Measurements from ENCODE around the gene TNFAIP8.

The TNFAIP8 gene

DNA sequence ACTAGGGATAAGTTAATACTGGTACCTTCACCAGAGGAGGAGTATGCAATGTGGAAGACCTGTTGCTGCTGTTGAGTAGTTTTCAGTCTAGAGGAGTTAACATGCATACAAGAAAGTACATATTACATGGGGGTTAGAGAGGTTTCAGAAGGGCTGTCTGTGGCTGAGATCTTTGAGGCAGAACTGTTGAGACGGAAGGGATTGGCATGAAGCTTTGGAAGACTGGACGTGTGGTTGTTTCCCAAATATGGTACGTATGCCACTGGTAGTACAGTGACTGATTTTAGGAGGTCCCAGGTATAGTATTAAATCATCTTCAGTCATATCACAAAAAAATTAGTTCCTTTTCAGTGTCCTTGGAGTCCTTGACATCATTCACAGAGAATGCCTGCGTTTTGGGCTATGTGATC, 17.6 kb downstream of the TNFAIP8 start:
- DNase-seq: no peak

DNA sequence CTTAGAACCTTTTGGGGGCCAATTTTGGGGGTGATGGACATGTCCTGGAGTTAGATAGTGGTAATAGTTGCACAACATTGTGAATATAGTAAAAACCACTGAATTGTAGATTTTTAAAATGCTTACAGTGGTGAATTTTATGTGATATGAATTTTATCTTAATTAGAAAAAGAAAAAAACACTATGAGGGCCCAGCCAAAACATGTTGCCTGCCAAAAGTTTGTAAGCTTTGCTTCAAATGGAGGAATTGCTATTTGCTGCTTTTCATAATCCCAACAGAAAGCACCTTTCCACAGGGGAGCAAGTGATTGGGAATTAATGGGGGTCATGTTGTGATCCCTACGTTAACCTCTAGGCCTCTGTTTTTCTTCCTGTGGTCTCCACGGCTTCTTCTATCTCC, 19.1 kb downstream of the TNFAIP8 start:
- no peak for DNase-seq

DNA sequence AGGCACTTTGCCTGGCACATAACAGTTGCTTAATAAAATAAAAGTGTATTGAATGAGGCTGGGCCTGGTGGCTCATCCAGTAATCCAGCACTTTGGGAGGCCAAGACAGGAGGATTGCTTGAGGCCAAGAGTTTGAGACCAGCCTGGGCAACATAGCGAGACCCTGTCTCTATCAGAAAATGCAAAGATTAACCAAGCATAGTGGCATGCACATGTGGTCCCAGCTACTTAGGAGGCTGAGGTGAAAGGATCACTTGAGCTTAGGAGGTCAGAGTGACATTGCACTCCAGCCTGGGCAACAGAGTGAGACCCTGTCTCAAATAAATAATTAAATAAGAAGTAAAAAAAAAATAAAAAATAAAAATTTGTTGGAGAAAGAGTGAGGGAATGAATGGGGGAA, 21.2 kb downstream of the TNFAIP8 start:
- DNase-seq: no peak

DNA sequence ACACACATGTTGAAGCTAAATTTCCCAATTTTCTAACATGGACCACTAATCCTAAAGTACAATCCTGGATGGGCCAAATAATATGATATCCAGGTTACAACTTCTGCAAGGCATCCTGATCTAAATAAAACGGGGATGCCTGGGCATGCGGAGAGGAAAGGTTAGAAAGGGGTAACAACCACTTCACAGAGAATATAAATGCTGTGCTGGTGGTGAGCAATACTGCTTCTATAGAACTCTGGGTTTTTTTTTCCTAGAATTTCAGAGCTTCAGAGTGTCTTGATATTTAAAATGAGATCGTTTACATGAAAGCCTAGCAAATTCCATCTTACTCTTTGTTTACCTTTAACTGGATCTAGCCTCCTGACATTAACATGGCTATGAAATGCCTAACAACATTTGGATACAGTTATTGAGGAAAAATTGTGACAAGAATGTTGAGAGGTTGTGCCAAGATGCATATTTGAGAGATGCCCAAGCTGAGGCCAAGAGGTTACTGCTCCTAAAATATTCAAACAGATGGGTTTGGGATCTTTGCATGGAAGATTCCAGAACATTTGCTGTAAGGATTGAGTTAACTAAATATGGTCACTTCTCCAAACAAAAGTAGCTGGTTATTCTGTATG, 22.4 kb downstream of the TNFAIP8 start:
- DNase-seq: no peak

DNA sequence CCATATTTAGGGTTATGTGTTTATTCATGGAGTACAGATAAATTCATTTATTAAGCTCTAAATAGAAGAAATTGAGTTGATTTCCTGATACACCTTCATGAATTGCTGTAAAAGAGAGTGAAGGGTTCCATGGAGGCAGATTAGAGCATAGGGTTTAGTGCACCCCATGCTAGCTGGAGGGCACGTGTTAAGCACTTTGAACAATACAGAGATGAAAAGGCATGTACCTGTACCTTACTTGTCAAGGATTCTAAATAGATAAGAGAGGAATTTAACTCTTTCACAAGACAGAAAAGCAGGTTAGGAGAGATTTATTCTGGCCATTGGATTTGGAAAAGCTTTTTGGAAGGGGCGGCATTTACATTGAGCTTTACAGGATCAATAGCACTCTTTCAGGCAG, 23.3 kb downstream of the TNFAIP8 start:
- DNase-seq: no peak

DNA sequence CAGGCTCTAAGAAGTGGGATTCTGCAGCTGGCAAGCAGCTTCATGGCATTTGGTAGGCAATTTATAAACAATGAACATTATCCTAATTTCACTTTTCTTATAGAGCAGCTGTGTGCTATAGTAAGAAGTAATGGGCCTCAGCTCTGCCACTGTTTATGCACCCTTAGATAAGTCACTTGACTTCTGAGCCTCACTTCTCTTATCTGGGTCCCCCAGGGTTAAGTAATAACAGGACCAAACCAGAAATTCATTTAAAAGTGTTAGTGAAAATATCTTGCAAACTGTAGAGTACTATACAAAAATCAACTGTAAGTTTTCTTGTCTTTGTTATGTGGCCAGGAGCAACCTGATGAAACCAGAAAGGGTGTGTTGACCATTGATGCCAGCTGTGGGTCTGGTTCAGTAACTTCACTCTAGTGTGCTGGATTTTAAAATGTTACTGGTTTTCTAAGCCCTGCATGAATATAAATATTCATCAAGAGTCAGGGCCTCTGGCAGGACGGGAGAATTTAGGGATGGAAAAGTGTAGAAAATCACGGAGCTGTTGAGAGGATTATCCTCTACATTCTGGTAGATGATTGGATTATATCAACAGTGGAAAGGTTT, 24.2 kb downstream of the TNFAIP8 start:
- no peak for DNase-seq

DNA sequence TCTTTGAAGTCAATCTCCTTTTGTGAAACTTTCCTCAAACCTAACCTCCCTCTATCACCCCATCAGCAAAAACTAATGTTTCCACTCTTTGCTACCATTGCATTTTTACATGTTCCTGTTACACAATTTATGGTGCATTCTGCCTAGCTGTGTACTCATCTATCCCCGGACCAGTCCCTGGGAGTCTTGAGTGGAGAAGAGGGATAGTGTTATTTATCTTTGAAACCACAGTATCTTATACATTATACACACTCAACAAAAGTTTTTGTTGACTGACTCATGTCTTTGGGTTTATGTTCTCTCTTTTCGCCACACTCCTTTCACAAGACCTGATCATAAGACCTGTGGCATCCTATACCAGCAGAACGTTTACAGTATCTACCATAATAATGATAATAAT, 26.4 kb downstream of the TNFAIP8 start:
- DNase-seq: no peak

DNA sequence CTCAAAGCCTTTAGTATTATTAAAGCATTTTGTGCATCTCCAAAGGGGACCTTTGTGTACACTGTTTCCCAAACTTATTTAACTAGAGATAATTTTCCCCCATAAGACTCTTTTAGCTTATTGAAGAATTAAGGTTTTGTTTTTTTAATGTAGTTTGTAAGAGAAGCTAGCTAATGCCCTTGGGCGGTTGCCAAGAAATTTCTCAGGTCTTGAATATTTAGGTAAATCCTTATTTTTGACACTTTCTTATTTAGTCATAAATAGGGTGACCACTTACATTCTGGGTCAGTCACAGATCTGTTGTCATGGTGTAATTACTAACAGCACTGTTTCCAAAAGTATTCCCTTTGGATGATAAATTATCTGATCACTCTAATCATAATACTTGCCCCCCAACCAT, 27.2 kb downstream of the TNFAIP8 start:
- DNase-seq: no peak

DNA sequence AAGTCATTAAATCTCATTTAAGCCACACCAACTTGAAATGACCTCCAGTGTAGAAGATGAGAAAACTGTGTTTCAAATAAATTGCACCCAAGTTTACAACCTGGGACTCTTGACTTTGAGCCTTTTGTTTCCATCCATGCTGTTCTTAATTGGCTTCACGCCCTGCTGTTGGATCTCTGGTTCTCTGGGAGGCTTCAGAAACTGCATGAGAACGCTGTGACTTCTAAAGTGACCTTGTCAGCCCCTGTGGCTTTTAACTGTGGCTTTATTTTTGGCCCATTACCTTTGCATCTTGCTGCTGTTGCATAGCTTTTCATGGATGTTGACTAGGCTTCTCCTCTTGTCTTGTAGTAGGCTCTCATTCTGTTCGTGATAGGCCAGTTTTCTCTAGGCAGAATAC, 29.3 kb downstream of the TNFAIP8 start:
- no peak for DNase-seq

DNA sequence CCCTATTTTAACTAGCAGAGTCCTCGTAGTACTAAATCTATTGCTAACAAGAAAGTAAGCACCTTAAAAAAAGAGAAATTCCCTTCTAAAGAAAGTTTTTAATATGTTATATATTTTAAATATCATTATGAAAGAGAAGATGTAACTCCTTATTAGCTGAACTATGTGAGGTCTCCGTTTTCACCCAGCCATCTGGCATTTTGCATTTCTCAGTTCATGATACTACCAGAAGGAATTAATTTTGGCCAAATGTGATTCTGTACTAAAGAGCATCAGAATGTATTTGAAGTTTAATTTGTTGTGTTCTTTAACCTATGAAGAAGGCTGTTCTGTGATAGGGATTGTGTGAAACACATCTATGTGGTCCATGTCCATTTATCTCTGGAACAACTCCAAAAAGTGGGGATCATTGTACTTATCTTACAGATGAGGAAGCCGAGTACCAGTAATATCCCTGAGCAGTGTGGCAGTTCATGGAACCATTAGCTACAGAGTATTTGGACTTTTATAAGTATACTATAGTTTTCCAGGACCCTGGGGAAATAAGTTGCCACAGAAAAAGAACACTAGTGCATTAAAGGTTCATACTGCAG, 29.8 kb downstream of the TNFAIP8 start:
- no peak for DNase-seq

DNA sequence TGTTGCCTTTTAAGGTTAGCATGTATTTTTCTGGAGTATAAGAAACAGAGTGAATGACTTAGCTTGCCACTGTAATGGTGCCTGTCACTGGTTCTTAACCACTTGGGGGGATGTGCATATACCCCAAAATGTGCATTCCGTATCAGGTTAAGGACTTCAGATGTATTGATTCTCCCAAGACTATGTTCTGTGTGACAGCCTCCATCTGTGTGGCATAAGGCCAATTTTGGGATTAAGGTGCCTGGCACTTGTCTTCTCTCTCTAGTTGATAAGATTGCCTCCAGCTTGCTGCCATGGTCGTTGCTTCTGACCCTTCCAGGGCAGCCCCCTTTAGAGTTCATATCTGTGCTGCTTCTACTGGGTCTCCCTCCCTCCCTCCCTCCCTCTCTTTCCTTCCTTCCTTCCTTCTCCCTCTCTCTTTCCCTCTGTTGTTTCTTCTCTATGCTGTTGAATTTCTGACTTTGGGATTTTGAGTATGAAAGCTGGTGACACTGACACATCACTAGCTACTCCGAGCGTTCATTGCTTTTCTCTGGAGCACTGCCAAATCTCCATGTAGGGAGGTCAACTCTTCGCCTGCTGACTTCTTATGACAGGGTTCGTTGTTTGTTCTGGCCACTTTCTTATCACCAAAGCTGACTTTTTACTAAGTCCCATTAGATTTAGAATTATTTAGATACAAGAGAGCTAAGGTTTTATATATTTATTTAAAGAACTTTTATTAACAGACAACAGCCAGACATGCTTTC, 31.0 kb downstream of the TNFAIP8 start:
- no peak for DNase-seq

DNA sequence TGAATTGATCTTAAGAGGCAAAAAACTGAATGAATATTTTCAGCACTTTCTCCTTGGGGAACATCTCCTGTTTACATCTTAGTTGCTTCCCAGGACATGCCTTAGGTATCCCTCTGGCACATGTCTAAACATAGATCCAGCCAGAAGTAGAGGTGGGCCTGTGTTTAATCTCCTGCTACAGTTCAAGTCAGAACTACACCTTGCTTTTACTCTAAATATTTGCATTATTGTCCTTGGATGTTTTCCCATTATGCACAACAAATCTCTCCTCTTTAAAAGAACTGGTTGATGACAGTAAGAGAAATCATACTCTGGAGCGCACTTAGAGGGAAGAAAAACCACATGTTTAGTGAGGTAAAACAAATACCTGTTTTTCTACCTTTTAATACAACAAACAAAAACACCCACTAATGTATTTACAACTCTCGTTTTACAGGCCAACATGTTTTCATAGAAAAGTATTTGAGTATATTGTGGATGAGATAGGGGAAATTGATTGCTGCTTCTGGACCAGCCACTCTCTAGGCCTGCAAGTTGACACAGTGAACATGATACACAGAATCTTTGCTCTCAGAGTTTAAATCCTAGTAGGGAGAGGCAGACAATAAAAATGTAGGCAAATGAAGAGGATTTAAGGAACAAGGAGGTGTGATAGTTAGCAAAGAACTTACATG, 32.3 kb downstream of the TNFAIP8 start:
- DNase-seq: no peak

DNA sequence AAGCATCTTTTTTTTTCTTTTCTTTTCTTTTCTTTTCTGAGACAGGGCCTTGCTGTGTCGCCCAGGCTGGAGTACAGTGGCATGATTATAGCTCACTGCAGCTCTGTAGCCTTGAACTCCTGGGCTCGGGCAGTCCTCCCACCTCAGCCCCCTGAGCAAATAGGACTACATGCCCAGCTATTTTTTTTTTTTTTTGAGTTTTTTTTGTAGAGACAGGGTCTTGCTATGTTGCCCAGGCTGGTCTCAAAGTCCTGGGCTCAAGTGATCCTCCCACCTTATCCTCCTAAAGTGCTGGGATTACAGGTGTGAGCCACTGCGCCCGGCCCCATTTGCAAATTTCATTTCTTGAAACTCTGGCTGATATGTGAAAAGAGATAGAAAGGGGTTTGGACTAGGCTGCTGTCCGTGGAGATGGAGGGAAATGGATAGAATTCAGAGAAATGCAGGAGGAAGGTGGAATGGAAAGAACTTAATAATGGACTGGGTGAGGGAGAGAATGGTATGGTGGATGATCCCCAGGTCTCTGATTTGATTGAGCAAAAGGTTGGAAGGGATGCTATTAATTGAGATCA, 32.9 kb downstream of the TNFAIP8 start:
- DNase-seq: no peak

DNA sequence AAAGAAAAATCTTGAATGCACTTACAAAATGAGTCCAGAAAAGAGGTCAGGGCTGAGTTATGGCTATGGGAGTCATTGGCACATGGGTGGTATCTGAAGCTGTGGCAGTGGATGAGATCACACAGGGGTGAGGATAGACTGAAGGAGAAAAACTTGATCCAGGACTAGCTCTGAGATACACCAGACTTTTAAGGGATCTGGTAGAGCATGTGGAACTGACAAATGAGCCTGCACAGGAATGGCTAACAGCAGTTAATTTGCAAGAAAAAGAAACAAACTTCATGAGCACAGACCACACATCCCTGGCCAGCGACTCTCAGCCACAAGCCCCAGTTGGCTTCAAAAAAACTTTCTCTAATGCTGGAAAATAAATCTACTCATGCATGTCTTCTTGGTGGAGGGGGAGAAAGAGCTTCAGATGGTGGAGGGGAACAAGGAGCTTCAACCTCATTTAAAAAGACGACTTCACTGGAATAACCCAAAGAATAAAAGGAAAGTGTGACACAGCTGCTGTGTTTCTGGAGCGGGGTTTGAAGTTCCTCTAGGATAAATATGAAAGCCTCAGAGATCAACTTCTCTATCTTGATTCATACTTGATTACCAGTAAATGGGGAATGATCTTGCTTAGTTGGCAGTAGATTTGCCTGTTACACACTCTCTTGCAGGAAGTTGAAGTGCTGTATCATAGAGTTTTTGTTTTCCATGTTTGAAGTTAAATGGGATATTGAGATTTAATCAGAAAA, 33.6 kb downstream of the TNFAIP8 start:
- no peak for DNase-seq

DNA sequence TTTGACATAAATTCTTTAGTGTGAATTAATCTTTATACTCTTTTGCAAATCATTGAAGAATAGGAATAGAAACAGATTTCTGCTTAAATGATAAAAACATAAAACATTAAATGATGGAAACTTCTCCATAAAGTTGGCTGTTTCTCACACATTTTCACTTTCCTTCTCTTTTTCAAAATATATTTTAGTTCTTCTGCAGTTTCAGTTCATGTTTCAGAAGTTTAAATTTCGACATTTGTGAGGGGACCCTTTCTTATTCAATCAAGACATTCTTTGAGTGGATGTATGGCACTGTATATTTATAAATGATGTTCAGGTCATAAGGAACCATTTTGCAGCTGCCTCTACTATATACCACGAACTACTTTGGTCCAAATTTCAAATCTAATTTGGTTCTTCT, 34.6 kb downstream of the TNFAIP8 start:
- no peak for DNase-seq

DNA sequence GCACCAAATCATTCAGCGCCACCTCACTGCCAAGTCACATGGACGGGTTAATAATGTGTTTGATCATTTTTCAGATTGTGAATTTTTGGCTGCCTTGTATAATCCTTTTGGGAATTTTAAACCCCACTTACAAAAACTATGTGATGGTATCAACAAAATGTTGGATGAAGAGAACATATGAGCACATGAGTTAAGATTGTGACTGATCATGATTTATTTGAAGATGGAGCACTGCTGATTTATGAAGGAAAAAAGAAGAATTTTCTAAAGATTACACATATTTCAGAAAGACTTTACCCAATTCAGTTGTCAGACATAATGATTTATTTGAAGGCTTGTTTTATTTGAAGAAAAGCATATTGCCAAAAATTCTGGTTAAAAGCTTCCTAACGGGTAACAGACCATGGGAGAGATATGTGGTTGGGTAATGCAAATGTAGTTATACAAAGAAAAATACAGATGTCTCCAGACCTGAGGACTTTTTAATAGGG, 37.4 kb downstream of the TNFAIP8 start:
- no peak for DNase-seq

DNA sequence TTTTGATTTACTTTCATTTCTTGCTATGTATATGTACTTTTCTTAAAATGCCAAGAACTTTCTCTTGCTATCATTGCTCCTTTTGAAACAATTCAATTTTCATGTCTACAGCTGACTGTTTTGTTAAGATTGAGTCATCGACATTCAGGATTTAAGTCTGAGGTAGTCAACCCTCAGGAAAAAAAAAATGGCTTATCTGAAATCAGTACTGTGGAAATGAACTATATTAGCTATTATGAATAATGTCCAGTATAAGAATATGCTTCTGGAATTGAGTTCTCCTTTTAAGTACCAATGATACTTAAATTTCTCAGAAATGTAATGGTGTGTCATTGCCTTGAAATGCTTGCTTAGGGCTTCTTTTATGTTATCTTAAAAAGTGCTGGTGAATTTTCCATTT, 37.9 kb downstream of the TNFAIP8 start:
- DNase-seq: no peak

DNA sequence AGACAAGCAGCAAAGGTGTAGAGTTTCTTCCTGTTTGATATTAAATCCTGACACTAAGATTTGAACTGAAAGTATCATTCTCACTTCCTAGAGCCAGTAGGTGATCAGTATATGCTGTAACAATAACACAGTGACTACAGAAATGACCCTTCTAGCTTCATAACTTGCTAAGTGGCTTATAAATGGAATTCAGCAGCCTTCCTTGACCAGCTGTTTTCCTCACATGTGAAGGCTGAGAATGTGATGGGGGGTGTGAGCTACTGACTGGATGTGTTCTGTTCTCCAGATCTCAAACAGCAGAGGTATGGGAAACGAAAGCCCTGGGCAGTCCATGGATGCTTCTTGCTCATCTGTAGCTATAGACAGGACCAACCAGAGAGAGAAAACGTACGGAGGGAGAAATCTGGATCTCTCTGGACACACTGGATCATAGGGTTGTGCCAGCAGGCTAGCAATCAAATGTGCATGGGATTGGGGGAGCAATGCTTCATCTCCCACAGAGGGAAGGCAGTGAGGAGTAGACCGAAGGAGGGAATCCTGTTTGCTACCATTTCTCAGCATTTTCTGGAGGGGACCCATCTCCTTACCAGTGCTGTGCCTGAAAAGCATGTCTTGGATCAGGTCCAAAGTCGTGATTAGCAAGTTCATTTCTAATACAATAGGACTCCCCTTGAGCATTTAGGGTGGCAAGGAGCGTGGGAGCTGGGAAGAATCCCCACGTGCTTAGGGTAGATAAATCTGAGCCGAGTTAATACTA, 39.4 kb downstream of the TNFAIP8 start:
- no peak for DNase-seq

DNA sequence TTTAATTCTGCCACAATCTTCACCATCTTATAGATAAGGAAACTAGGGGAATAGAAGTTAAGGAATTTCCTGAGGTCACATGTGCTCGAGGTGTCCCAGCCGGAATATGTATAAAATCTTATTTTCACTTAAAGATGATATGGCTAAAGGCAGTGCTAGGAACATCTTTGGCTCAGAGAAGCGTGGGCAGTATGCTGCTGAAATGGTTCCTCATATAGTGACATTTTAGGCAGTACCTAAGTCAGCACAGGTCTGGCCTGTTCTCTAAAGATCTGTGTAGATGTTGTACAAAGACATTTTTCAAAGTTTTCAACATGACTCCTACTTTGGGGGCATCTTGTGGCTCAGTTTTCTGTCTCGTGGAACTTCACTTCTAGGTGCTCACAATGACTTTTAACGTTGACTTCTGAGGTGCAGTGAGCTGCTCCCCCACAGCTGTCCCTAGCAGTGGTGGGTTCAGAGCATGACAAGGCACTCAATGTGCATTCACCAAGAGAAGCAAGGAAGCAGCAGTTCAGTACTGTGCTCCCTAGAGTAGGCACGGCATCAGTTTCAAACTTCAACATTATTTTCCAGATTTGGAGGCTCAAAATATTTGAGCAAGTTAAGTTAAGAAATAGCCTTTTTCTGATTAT, 40.3 kb downstream of the TNFAIP8 start:
- DNase-seq: no peak

DNA sequence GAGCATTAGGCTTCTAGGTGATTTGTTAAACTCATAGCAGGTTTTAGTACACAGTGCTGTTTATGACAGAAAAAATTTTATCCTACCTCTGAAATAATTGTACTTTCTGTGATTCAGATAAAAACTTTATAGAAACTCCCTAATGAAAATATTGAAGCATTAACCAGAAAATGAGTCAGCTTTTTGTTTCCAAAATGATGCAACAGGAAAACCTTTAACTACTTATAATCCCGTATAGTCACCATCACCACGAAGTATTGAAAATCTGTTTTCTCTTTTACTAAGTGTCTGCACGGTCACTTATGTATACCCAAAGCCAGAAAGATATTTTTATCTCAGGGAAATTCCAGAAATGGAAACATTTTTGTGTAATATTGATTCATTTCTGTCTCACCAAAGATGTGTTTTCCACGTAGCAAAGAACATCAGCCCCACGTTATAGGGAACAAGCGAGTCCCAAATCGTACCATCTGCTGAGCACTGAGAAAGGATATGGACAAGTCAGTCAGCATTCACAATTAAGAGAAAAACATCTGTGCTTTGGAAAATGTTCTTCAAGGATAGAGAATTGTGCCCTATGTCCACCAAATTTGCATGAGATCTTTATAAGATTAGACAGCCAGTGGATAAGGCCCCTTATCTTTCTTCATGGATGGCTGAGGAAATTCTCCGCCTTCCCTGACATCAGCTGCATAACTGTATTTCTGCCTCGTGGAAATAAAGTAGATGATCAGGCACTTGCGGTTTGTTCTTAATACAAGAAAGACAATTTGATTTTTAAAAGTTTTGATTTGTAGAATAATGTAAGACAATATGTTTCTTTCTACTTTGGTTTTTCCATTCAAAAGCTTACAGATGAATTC, 41.9 kb downstream of the TNFAIP8 start:
- no peak for DNase-seq
